Measurements from ENCODE around the gene SCNN1A. TPM values are rescaled to one million over a fixed set of nuclear protein-coding genes. Genes with fewer than 3 reads are reported as not detected.

The SCNN1A gene
- total RNA-seq, 1 experiment from 2014 or later: 111 TPM

DNA sequence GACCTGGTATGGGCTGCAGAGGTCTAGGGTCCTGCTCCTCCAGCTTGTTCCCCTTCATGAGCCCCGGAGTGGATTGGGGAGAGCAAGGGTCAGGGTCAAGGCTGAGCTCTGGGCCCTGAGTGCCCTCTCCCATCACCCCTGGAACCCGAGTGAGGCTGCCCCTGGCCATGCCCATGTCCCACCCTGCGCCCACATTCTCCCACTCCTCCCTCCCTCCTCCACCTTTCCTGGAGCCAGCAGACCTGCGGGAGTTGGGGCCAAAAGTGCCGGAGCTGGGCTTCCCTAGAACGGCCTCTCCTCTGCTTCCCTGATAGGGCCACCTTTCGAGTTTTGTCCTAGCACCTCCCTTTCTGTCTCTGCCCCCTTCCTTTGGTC, 590 bp downstream of the SCNN1A start:
- peak overlapping the region; percentile 47 for H3K56ac ChIP-seq (ENCODE audit: insufficient read length, low read depth, low read length)
- H3K27ac ChIP-seq (ENCODE audit: insufficient read length, low read depth, low read length): peak overlapping the region; percentile 74
- no peaks in the 10 kb centered on the region for H4K20me1 ChIP-seq (ENCODE audit: control insufficient read depth, insufficient read depth, insufficient read length)
- peaks cover 23% of the 10 kb centered on the region for H3K79me2 ChIP-seq (ENCODE audit: insufficient read depth, low read length)
- no peak overlapping the region for H3T11ph ChIP-seq (ENCODE audit: low read length)
- H2BK12ac ChIP-seq (ENCODE audit: insufficient read length, low read depth, low read length): peak overlapping the region; percentile 92
- no peak overlapping the region for H2BK120ac ChIP-seq (ENCODE audit: low read depth, low read length, poor library complexity, severe bottlenecking)
- no peak overlapping the region for H4K5ac ChIP-seq (ENCODE audit: insufficient read length, low read depth, low read length)
- H3K14ac ChIP-seq (ENCODE audit: insufficient read depth, low read length): peak overlapping the region; percentile 64
- Mint-ChIP-seq H3K27ac (peak overlapping the region; percentile 93 to 100 (median 99)), H3K4me1 (peaks cover 72 to 85% of the 10 kb centered on the region in 2 experiments), H3K9me3 (no peaks in the 10 kb centered on the region), H3K4me3 (peak overlapping the region; percentile 79 to 89), H3K27me3 (ENCODE audit: low read depth) (no peaks in the 10 kb centered on the region), H3K36me3 (ENCODE audit: insufficient read depth in 1 of 3, low read depth in 3 of 3) (peaks cover 2 to 15% (median 15%) of the 10 kb centered on the region in 3 experiments)
- peak overlapping the region; percentile 74 for H2BK5ac ChIP-seq (ENCODE audit: insufficient read length, low read length)
- TF ChIP-seq, protein P1, sequence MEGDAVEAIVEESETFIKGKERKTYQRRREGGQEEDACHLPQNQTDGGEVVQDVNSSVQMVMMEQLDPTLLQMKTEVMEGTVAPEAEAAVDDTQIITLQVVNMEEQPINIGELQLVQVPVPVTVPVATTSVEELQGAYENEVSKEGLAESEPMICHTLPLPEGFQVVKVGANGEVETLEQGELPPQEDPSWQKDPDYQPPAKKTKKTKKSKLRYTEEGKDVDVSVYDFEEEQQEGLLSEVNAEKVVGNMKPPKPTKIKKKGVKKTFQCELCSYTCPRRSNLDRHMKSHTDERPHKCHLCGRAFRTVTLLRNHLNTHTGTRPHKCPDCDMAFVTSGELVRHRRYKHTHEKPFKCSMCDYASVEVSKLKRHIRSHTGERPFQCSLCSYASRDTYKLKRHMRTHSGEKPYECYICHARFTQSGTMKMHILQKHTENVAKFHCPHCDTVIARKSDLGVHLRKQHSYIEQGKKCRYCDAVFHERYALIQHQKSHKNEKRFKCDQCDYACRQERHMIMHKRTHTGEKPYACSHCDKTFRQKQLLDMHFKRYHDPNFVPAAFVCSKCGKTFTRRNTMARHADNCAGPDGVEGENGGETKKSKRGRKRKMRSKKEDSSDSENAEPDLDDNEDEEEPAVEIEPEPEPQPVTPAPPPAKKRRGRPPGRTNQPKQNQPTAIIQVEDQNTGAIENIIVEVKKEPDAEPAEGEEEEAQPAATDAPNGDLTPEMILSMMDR (conservative IDR thresholded peaks at IDR 0.05): no peak
- H3K79me1 ChIP-seq (ENCODE audit: insufficient read depth, low read depth, low read length, poor library complexity, severe bottlenecking): peaks cover 7% of the 10 kb centered on the region
- H3K9ac ChIP-seq (ENCODE audit: extremely low read depth, insufficient read length, low read length): peak overlapping the region; percentile 93
- peak overlapping the region; percentile 82 for H3K4me2 ChIP-seq (ENCODE audit: insufficient read depth, insufficient read length, low read length)
- H2BK15ac ChIP-seq (ENCODE audit: low read depth, low read length): no peak overlapping the region
- peak overlapping the region; percentile 91 for H3K18ac ChIP-seq (ENCODE audit: insufficient read length, low read depth, low read length)
- H3K9me3 ChIP-seq (ENCODE audit: control insufficient read depth, low read depth, low read length): no peaks in the 10 kb centered on the region
- peaks cover 51% of the 10 kb centered on the region for H3K23me2 ChIP-seq (ENCODE audit: insufficient read length, low read depth, low read length, poor library complexity, severe bottlenecking)
- no peaks in the 10 kb centered on the region for H3K27me3 ChIP-seq (ENCODE audit: insufficient read depth, low read length)
- peaks cover 22% of the 10 kb centered on the region for H3K4me1 ChIP-seq (ENCODE audit: insufficient read depth, low read length)
- no peak overlapping the region for H3K23ac ChIP-seq (ENCODE audit: insufficient read length, low read depth, low read length)
- no CpG with 5 or more reads among the region's 7 CpGs for WGBS (ENCODE audit: extremely low coverage, insufficient read length, low lambda C conversion rate)
- no peak for DNase-seq
- no peak overlapping the region for H4K8ac ChIP-seq (replicated peaks; ENCODE audit: insufficient read length, low read depth, low read length)
- no peak overlapping the region for H2BK20ac ChIP-seq (ENCODE audit: low read depth, low read length, poor library complexity, severe bottlenecking)
- H3K4ac ChIP-seq (ENCODE audit: low read depth, low read length): no peak overlapping the region
- H2AK5ac ChIP-seq (ENCODE audit: insufficient read length, low read length): peak overlapping the region; percentile 46
- H4K91ac ChIP-seq (ENCODE audit: insufficient read length, low read depth, low read length): peak overlapping the region; percentile 43
- no peak overlapping the region for H2AFZ ChIP-seq (ENCODE audit: low read length)

Measured in H9 (cell line).